Brain microvascular endothelial cell (primary cell): ENCODE data around the gene CALN1.

Experiments used
- DNase-seq: peaks from one replicate; pipeline ENCODE4 v3.0.0-alpha.2; 2020
- H3K27ac ChIP-seq: fragments of 250-450 bp; sonication (Bioruptor Pico); 2 replicates; pipeline ENCODE4 v1.5.1; 2020; ENCODE audit warnings: mild to moderate bottlenecking, moderate library complexity
- H3K27me3 ChIP-seq: fragments of 250-450 bp; sonication (Bioruptor Pico); replicated peaks from 2 replicates; pipeline ENCODE4 v1.5.1; 2020; ENCODE audit warnings: mild to moderate bottlenecking
- H3K36me3 ChIP-seq: fragments of 250-450 bp; sonication (Bioruptor Pico); replicated peaks from 2 replicates; pipeline ENCODE4 v1.5.1; 2020; ENCODE audit warnings: mild to moderate bottlenecking
- H3K4me3 ChIP-seq: 2 replicates; pipeline ENCODE4 v1.5.1; 2011; ENCODE audit warnings: low read depth, mild to moderate bottlenecking, control low read depth, low read length, moderate library complexity
- CTCF ChIP-seq: IDR thresholded peaks from 2 replicates; pipeline ENCODE4 v1.5.1; 2011; ENCODE audit warnings: low read depth, mild to moderate bottlenecking, moderate library complexity, low read length, control low read depth, inconsistent platforms; ENCODE audit errors: missing control alignments
- in situ Hi-C: cut with HindIII; loops from 2 replicates; pipeline ENCODE4 v1.10.0; 2017; ENCODE audit warnings: low sequenced_read_pairs, low pct_ligation_motif_present

Gene CALN1

GRCh38 chr7:71780282-71780681 is 631.9 kb downstream of the CALN1 start:
- Histone ChIP-seq H3K36me3 (no peaks in the 10 kb centered on the region), H3K27me3 (no peaks in the 10 kb centered on the region), H3K27ac (no peak overlapping the region), H3K4me3 (no peak overlapping the region)
- TF ChIP-seq CTCF: no peak
- no peak for DNase-seq
- in situ Hi-C loops: no loop called here

GRCh38 chr7:71777278-71777677 is 634.9 kb downstream of the CALN1 start:
- in situ Hi-C loops: no loop called here
- no peak for TF ChIP-seq CTCF
- Histone ChIP-seq H3K27me3 (no peaks in the 10 kb centered on the region), H3K36me3 (no peaks in the 10 kb centered on the region), H3K4me3 (no peak overlapping the region), H3K27ac (no peak overlapping the region)
- DNase-seq: no peak

- DNase-seq: no peak
- no peaks in the 10 kb centered on the region for H3K27me3 ChIP-seq
- H3K27ac ChIP-seq: no peak overlapping the region
- no peaks in the 10 kb centered on the region for H3K36me3 ChIP-seq
- in situ Hi-C loops: no loop called here
- TF ChIP-seq CTCF: no peak
- H3K4me3 ChIP-seq: no peak overlapping the region
These were observed 635.4 kb downstream of the CALN1 start for GRCh38 chr7:71776726-71777125.

GRCh38 chr7:71775648-71776047 is 636.5 kb downstream of the CALN1 start:
- H3K4me3 ChIP-seq: no peak overlapping the region
- TF ChIP-seq CTCF: no peak
- in situ Hi-C loops: no loop called here
- no peak overlapping the region for H3K27ac ChIP-seq
- H3K36me3 ChIP-seq: no peaks in the 10 kb centered on the region
- H3K27me3 ChIP-seq: no peaks in the 10 kb centered on the region
- DNase-seq: no peak

GRCh38 chr7:71772779-71773178 is 639.4 kb downstream of the CALN1 start:
- H3K27ac ChIP-seq: no peak overlapping the region
- H3K36me3 ChIP-seq: no peaks in the 10 kb centered on the region
- in situ Hi-C loops: no loop called here
- no peak overlapping the region for H3K4me3 ChIP-seq
- TF ChIP-seq CTCF: no peak
- H3K27me3 ChIP-seq: no peaks in the 10 kb centered on the region
- DNase-seq: no peak

- Histone ChIP-seq H3K27ac (no peak overlapping the region), H3K4me3 (no peak overlapping the region), H3K27me3 (no peaks in the 10 kb centered on the region), H3K36me3 (no peaks in the 10 kb centered on the region)
- in situ Hi-C loops: no loop called here
- no peak for DNase-seq
- no peak for TF ChIP-seq CTCF
These were observed 641.8 kb downstream of the CALN1 start for GRCh38 chr7:71770269-71770907.
